ENCODE results near the gene POLR2E. TPM values are rescaled to one million over a fixed set of nuclear protein-coding genes. Genes with fewer than 3 reads are reported as not detected.

Gene POLR2E
- total RNA-seq, 1 experiment from 2014 or later: 237 TPM

- Histone ChIP-seq H3K36me3 (ENCODE audit: low read depth) (no peaks in the 10 kb centered on the region), H3K4me3 (peak overlapping the region; percentile 72; the same call in 1 of the 2 replicates), H2AFZ (no peak overlapping the region), H3K27ac (no peak overlapping the region), H3K9me3 (ENCODE audit: insufficient read depth, low read depth) (no peaks in the 10 kb centered on the region), H3K9me2 (ENCODE audit: insufficient read depth) (no peaks in the 10 kb centered on the region), H3K27me3 (ENCODE audit: insufficient read depth, low read depth) (no peaks in the 10 kb centered on the region), H3F3A (ENCODE audit: insufficient read depth, low read depth) (peaks cover 37% of the 10 kb centered on the region; the same call in 1 of the 2 replicates), H3K4me2 (peak overlapping the region; percentile 95), H3K4me1 (replicated peaks; ENCODE audit: insufficient read depth) (peaks cover 10% of the 10 kb centered on the region; the same call in 1 of the 2 replicates), H4K20me1 (ENCODE audit: insufficient read depth) (no peaks in the 10 kb centered on the region), H3K79me2 (ENCODE audit: low read depth) (no peaks in the 10 kb centered on the region)
- intact Hi-C loops (cut with micrococcal nuclease; ENCODE audit: unreplicated experiment): no loop called here
- CTCF ChIA-PET: no interaction called here
- DNase-seq: no peak
- no TSS peak for BruUV-seq (replicated peaks)
- TF ChIP-seq EZH2 (IDR thresholded peaks at IDR 0.05; ENCODE audit: low read depth) (no peak), CTCF (conservative IDR thresholded peaks at IDR 0.05) (no peak)
- POLR2A ChIA-PET (ENCODE audit: unreplicated experiment): interaction anchor here (0.5 to 0.6 kb wide), 2 partner anchors 12 to 720 kb away, joined by 5 to 6 read pairs; no protein-coding TSS in a partner anchor
These were observed 56.1 kb downstream of the POLR2E start for GRCh38 chr19:1038978-1039645.

GRCh38 chr19:1037621-1038064 lies 57.5 kb downstream of the POLR2E start:
- Histone ChIP-seq H2AFZ (no peak overlapping the region), H3F3A (ENCODE audit: insufficient read depth, low read depth) (peaks cover 37% of the 10 kb centered on the region; the same call in 1 of the 2 replicates), H3K9me2 (ENCODE audit: insufficient read depth) (no peaks in the 10 kb centered on the region), H4K20me1 (ENCODE audit: insufficient read depth) (no peaks in the 10 kb centered on the region), H3K4me2 (no peak overlapping the region), H3K4me3 (no peak overlapping the region), H3K36me3 (ENCODE audit: low read depth) (no peaks in the 10 kb centered on the region), H3K9me3 (ENCODE audit: insufficient read depth, low read depth) (no peaks in the 10 kb centered on the region), H3K27ac (no peak overlapping the region), H3K4me1 (replicated peaks; ENCODE audit: insufficient read depth) (peaks cover 10% of the 10 kb centered on the region; the same call in 1 of the 2 replicates), H3K79me2 (ENCODE audit: low read depth) (no peaks in the 10 kb centered on the region), H3K27me3 (ENCODE audit: insufficient read depth, low read depth) (no peaks in the 10 kb centered on the region)
- POLR2A ChIA-PET (ENCODE audit: unreplicated experiment): interaction anchor here (0.6 kb wide), 1 partner anchor 45 kb away, joined by 3 read pairs; no protein-coding TSS in a partner anchor
- CTCF ChIA-PET: interaction anchor here (0.7 kb wide), 1 partner anchor 18 kb away, joined by 3 read pairs; no protein-coding TSS in a partner anchor
- no peak for DNase-seq
- intact Hi-C loops (cut with micrococcal nuclease; ENCODE audit: unreplicated experiment): no loop called here
- TF ChIP-seq EZH2 (IDR thresholded peaks at IDR 0.05; ENCODE audit: low read depth): no peak
- TF ChIP-seq CTCF (conservative IDR thresholded peaks at IDR 0.05): no peak
- BruUV-seq (replicated peaks): no TSS peak

Other genes starting within 250 kb of the POLR2E start
- gene ELANE, start 243.1 kb downstream of the POLR2E start, total RNA-seq (2021): not detected in 2 replicates
- 8.0 and 17.1 TPM in 2 replicates for gene CFD, start 235.7 kb downstream of the POLR2E start, total RNA-seq (2021)
- gene MED16, start 202.2 kb downstream of the POLR2E start, total RNA-seq (2021): 54.7 and 63.8 TPM in 2 replicates
- not detected in 2 replicates for gene RNU6-9, start 201.9 kb downstream of the POLR2E start, total RNA-seq (2021)
- 55.8 and 57.5 TPM in 2 replicates for gene R3HDM4, start 182.2 kb downstream of the POLR2E start, total RNA-seq (2021)
- not detected in 2 replicates for gene KISS1R, start 178.0 kb downstream of the POLR2E start, total RNA-seq (2021)
- gene ARID3A, start 169.3 kb downstream of the POLR2E start, total RNA-seq (2021): 9.2 and 10.7 TPM in 2 replicates
- gene WDR18, start 111.0 kb downstream of the POLR2E start, total RNA-seq (2021): 61.5 and 95.3 TPM in 2 replicates
- gene GRIN3B, start 95.0 kb downstream of the POLR2E start, total RNA-seq (2021): 0.11 and 0.13 TPM in 2 replicates
- gene TMEM259, start 74.3 kb downstream of the POLR2E start, total RNA-seq (2021): 155 and 162 TPM in 2 replicates
- not detected in 2 replicates for gene RNU6-2, start 73.9 kb downstream of the POLR2E start, total RNA-seq (2021)
- 168 and 206 TPM in 2 replicates for gene CNN2, start 68.8 kb downstream of the POLR2E start, total RNA-seq (2021)
- 29.9 and 32.0 TPM in 2 replicates for gene ABCA7, start 55.3 kb downstream of the POLR2E start, total RNA-seq (2021)
- gene ARHGAP45, start 28.2 kb downstream of the POLR2E start, total RNA-seq (2021): 20.2 and 20.6 TPM in 2 replicates
- gene GPX4, start 8.6 kb upstream of the POLR2E start, total RNA-seq (2021): 465 and 489 TPM in 2 replicates
- 75.6 and 82.4 TPM in 2 replicates for gene SBNO2, start 78.9 kb upstream of the POLR2E start, total RNA-seq (2021)
- 53.0 and 59.5 TPM in 2 replicates for gene STK11, start 110.4 kb upstream of the POLR2E start, total RNA-seq (2021)
- 1.8 and 1.9 TPM in 2 replicates for gene CBARP, start 142.6 kb upstream of the POLR2E start, total RNA-seq (2021)
- 157 and 214 TPM in 2 replicates for gene ATP5F1D, start 146.4 kb upstream of the POLR2E start, total RNA-seq (2021)
- gene MIDN, start 153.2 kb upstream of the POLR2E start, total RNA-seq (2021): 61.4 and 92.0 TPM in 2 replicates
- 86.9 and 143 TPM in 2 replicates for gene CIRBP, start 174.0 kb upstream of the POLR2E start, total RNA-seq (2021)
- gene FAM174C, start 180.2 kb upstream of the POLR2E start, total RNA-seq (2021): 51.8 and 64.2 TPM in 2 replicates
- 1.6 TPM in 1 of 2 replicates, not detected in the other for gene EFNA2, start 190.5 kb upstream of the POLR2E start, total RNA-seq (2021)